Ovary (tissue), 3 donors: ENCODE results near the gene BHLHE23.

Source experiments
- CTCF ChIP-seq, 3 donors: fragments of 450-650 bp in 2 of 3; fragments of 200-600 bp in 1 of 3; IDR thresholded peaks; one replicate each; pipeline versions ENCODE4 v1.5.1 to v1.8.0; 2016 to 2022; ENCODE audit warnings: antibody characterized with exemption in 3 of 3, mild to moderate bottlenecking in 1 of 3
- POLR2A ChIP-seq: fragments of 450-650 bp; IDR thresholded peaks from one replicate; pipeline ENCODE4 v1.6.1; 2017; ENCODE audit warnings: antibody characterized with exemption, mild to moderate bottlenecking, moderate library complexity
- donor health status: DM: no; HTN: no; CAD: no.

DNA sequence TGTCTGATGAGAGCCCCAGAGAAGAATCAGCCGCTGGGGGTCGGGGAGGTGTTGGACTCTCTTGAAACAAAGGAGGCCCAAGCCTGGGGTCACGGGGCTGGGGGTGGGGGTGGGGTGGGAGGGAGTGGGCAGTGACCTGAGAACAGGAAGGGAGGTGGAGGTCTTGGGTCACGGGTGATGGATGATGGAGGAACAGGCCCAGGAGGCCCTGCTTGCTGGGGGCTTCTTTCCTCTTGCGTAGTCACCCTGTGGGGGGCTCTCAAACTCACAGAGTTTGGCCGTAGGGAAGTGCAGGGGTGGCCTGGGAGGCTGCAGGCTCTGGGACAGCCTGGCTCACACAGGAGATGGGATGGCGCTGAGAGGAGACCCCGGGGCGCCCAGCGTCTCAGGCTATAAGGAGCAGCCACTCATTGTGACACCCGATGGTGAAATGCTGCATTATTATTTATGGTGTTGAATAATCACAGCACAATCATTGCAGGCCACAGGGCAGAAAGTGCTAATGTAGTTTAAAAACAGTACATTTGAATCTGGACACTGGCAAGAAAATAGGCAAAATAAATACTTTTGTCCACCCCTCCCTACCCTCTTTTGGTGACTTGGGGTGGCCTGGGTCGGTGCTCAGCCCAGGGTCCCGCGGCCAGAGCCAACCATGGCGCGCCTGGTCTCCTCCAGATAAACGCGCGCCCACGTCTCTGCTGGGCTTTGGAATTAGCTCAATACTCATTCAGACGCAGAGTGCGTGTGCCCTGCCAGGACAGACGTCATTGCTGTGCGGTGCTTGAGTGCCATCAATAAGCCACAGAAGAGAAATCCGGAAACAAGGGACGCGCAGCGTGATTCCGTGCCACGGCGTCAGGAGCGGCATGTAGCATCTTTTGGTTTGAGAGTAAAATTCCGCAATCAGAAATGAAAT is 27.3 kb upstream of the BHLHE23 start:
- TF ChIP-seq CTCF (IDR thresholded peaks at IDR 0.05) (no peak), POLR2A (no peak)
